ENCODE measurements around the gene RIPK3. TPM values are rescaled to one million over a fixed set of nuclear protein-coding genes. Genes with fewer than 3 reads are reported as not detected.

The RIPK3 gene
- total and polyA plus RNA-seq, 2 of the 8 experiments (the other 6 are each of a cell fraction or from before 2014, with no cell fraction given): 0.24 to 0.39 TPM

- TF ChIP-seq HDAC2 (IDR thresholded peaks at IDR 0.05; ENCODE audit: borderline replicate concordance in 1 of 2, low read depth in 2 of 2, low read length in 2 of 2) (0 out of 4 replicates have a peak, but pooled peaks of 1 of the 2 experiments have one; percentile 12), CREB1 (IDR thresholded peaks at IDR 0.05) (no peak), EGR1 (IDR thresholded peaks at IDR 0.05; ENCODE audit: borderline replicate concordance, low read depth, low read length) (no peak), SIN3A (conservative IDR thresholded peaks at IDR 0.05 in 1 of 2, IDR thresholded peaks at IDR 0.05 in 1 of 2; ENCODE audit: low read depth in 1 of 2, low read length in 2 of 2) (no peak), KDM4A (IDR thresholded peaks at IDR 0.05; ENCODE audit: low read depth, low read length, severe bottlenecking) (peak; percentile 18), TBP (IDR thresholded peaks at IDR 0.05; ENCODE audit: low read depth, low read length) (no peak), SAP30 (IDR thresholded peaks at IDR 0.05; ENCODE audit: insufficient read depth, insufficient replicate concordance, low read length) (peak; percentile 88), BRCA1 (IDR thresholded peaks at IDR 0.05; ENCODE audit: low read depth, low read length) (no peak), SIRT6 (IDR thresholded peaks at IDR 0.05; ENCODE audit: low read length) (no peak), BCL11A (IDR thresholded peaks at IDR 0.05; ENCODE audit: low read depth in 2 of 2, low read length in 2 of 2) (no peak), TAF7 (optimal IDR thresholded peaks at IDR 0.05; ENCODE audit: borderline replicate concordance, low read depth, low read length) (no peak), SP4 (IDR thresholded peaks at IDR 0.05; ENCODE audit: low read length) (no peak)
Observed at GRCh38 chr14:24368212-24368561, 28.4 kb upstream of the RIPK3 start (continued).
